Measurements from ENCODE around the gene IGDCC3.

DNA sequence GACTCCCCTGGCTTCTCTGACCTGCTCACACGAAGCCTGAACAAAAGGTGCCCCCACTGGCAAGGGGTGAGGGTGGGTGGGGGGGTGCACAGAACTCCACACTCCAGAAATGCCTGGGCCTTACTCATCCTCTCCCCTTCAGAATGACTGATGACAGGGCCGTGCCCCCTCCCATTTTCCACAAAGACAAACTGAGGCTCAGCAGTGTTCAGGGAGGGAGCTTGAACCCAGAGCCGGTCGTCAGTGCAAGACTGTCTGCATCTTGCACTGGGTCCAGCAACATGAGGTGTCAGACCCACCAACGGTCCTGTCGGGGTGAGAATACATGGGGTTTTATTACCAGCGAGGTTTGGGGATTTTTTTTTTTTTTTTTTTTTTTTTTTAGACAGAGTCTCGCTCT is 15.3 kb downstream of the IGDCC3 start:
- TF ChIP-seq ZNF274 (IDR thresholded peaks at IDR 0.05; ENCODE audit: low read depth, low read length) (no peak), YY1 (IDR thresholded peaks at IDR 0.05; ENCODE audit: insufficient read depth, insufficient read length) (no peak), SUZ12 (IDR thresholded peaks at IDR 0.05; ENCODE audit: extremely low read depth, insufficient read depth, insufficient read length) (no peak)
